ENCODE measurements around the gene MAML2. TPM values are rescaled to one million over a fixed set of nuclear protein-coding genes. Genes with fewer than 3 reads are reported as not detected.

MAML2 gene
- total and polyA plus RNA-seq, 2 experiments from 2014 or later = 2.0 to 7.1 TPM

DNA sequence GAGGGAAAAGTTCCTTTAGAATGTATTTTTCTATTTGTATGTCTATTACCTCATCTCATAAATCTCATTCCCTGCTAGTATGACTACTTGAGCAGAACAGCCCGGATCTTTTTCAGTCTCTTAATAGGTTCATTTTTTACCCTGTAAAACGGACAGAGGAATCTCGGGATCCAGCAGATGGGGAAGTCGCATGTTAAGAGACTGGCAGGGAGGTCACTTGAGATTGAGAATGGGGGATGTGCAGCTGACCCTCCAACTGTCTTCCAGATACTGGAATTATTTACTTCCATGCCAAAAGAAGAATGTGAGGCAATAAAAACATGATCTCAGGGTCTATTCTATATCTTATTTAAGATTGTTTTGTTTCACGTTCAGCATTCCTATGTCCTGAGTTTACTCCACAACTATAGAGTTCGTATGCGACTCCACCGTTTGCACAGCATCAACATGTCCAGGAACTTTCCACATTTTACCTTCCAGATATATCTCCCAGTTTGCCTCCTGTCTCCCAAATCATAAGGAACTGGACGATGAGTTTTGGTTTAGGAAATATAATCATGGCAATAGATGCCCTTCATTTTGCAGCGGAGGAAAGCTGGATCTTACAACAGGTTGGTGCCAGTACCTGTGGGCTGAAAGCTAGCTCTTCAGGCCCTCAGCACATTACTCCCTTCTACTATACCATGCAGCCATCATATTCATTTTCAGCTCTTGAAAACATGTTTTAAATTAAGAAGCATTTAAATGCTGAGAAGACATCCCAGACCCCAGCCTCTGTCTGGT, 181.5 kb downstream of the MAML2 start:
- H3F3A ChIP-seq (replicated peaks; ENCODE audit: low read depth) = no peaks in the 10 kb centered on the region; the same call in 1 of the 2 replicates
- H3K27ac ChIP-seq (ENCODE audit: low read depth) = peak overlapping the region; percentile 3; the same call in 1 of the 2 replicates
- Mint-ChIP-seq H3K27ac (peak overlapping the region; percentile 10; the same call in 1 of the 2 replicates), H3K9me3 (no peaks in the 10 kb centered on the region), H3K4me1 (peaks cover 35% of the 10 kb centered on the region), H3K4me3 (no peak overlapping the region), H3K36me3 (ENCODE audit: low read depth) (no peaks in the 10 kb centered on the region), H3K27me3 (ENCODE audit: insufficient read depth, low read depth, poor library complexity) (no peaks in the 10 kb centered on the region)
- H3K4me3 ChIP-seq = no peak overlapping the region
- H3K4me2 ChIP-seq = peak overlapping the region; percentile 57
- ATAC-seq (peak; percentile 28; the same call in 2 of the 3 replicates), DNase-seq (ENCODE audit: low spot score) (peak; percentile 37)
- no peaks in the 10 kb centered on the region; the same call in 1 of the 2 replicates for H3K9me2 ChIP-seq (ENCODE audit: insufficient read depth)
- H3K4me1 ChIP-seq (ENCODE audit: insufficient read depth) = peaks cover 45% of the 10 kb centered on the region
- no peaks in the 10 kb centered on the region for H3K79me2 ChIP-seq (replicated peaks; ENCODE audit: insufficient read depth)
- TF ChIP-seq CREB1 (CRISPR knock-in tag; IDR thresholded peaks at IDR 0.05; ENCODE audit: low read depth) (no peak), STAT1 (IDR thresholded peaks at IDR 0.05; ENCODE audit: unreplicated experiment) (no peak), NANOG (IDR thresholded peaks at IDR 0.05; ENCODE audit: borderline replicate concordance) (no peak), REST (IDR thresholded peaks at IDR 0.05; ENCODE audit: unreplicated experiment) (no peak)
- H4K20me1 ChIP-seq (replicated peaks; ENCODE audit: insufficient read depth) = 0 out of 2 replicates have a peak, but pooled peaks cover 3% of the 10 kb centered on the region
- H3K27me3 ChIP-seq (ENCODE audit: insufficient read depth) = no peaks in the 10 kb centered on the region
- H2AFZ ChIP-seq = no peak overlapping the region
- no peaks in the 10 kb centered on the region for H3K36me3 ChIP-seq (ENCODE audit: insufficient read depth)

GRCh38 chr11:96160732-96161306, 182.2 kb downstream of the MAML2 start:
- H3K4me1 ChIP-seq (ENCODE audit: insufficient read depth) = peaks cover 46% of the 10 kb centered on the region
- Mint-ChIP-seq H3K36me3 (ENCODE audit: low read depth) (no peaks in the 10 kb centered on the region), H3K4me1 (peaks cover 36% of the 10 kb centered on the region)

More at GRCh38 chr11:96160732-96161306, 182.2 kb downstream of the MAML2 start:
- DNase-seq (ENCODE audit: low spot score) (no peak), ATAC-seq (no peak; the same call in 2 of the 3 replicates)
- peak overlapping the region; percentile 57 for H3K4me2 ChIP-seq
- no peaks in the 10 kb centered on the region for H3K79me2 ChIP-seq (replicated peaks; ENCODE audit: insufficient read depth)
- peak overlapping the region; percentile 13; the same call in 1 of the 2 replicates for H3K27ac Mint-ChIP-seq
- no peaks in the 10 kb centered on the region; the same call in 1 of the 2 replicates for H3K9me2 ChIP-seq (ENCODE audit: insufficient read depth)
- no peak overlapping the region for H2AFZ ChIP-seq
- no peaks in the 10 kb centered on the region; the same call in 1 of the 2 replicates for H3F3A ChIP-seq (replicated peaks; ENCODE audit: low read depth)
- no peak overlapping the region for H3K4me3 Mint-ChIP-seq
- H4K20me1 ChIP-seq (replicated peaks; ENCODE audit: insufficient read depth) = 0 out of 2 replicates have a peak, but pooled peaks cover 3% of the 10 kb centered on the region
- no peak overlapping the region for H3K4me3 ChIP-seq
- peak overlapping the region; percentile 3; the same call in 1 of the 2 replicates for H3K27ac ChIP-seq (ENCODE audit: low read depth)
- H3K36me3 ChIP-seq (ENCODE audit: insufficient read depth) = no peaks in the 10 kb centered on the region
- no peaks in the 10 kb centered on the region for H3K9me3 Mint-ChIP-seq
- no peaks in the 10 kb centered on the region for H3K27me3 ChIP-seq (ENCODE audit: insufficient read depth)
- TF ChIP-seq CTCF (conservative IDR thresholded peaks at IDR 0.05; ENCODE audit: low read depth in 2 of 2) (no peak), CREB1 (CRISPR knock-in tag; IDR thresholded peaks at IDR 0.05; ENCODE audit: low read depth) (no peak), EZH2phosphoT487 (IDR thresholded peaks at IDR 0.05; ENCODE audit: unreplicated experiment) (no peak)
- H3K27me3 Mint-ChIP-seq (ENCODE audit: insufficient read depth, low read depth, poor library complexity) = peaks cover 3% of the 10 kb centered on the region

Measured in GM23338 (cell line).